H1 (cell line): Measurements from ENCODE around the gene SLC25A51. TPM values are rescaled to one million over a fixed set of nuclear protein-coding genes. Genes with fewer than 3 reads are reported as not detected.

ENCODE experiments used
- CTCF ChIA-PET: fragments of 300-600 bp; sonication (Branson Sonifier 250); formaldehyde crosslinking; loops from one replicate; lab custom pipeline; 2021; ENCODE audit not compliant: partially characterized antibody; lab: Charles Lee
- POLR2A ChIA-PET: fragments of 300-600 bp; sonication (Branson Sonifier 250); formaldehyde crosslinking; loops from one replicate; lab custom pipeline; 2021; ENCODE audit warnings: inconsistent platforms; ENCODE audit not compliant: partially characterized antibody; lab: Charles Lee
- DNase-seq, 2 experiments: peaks; one replicate each; pipeline versions ENCODE4 v3.0.0 to v3.0.0-alpha.2; 2010 to 2022; ENCODE audit warnings: low spot score in 2 of 2, low read depth in 1 of 2, mixed read lengths in 1 of 2
- FAIRE-seq: peaks from 2 replicates; lab custom pipeline; 2011; peaks lifted over from hg19 to GRCh38; lab: Jason Lieb, UNC
- H2AFZ ChIP-seq: 2 replicates; pipeline ENCODE4 v1.8.1; 2012; ENCODE audit warnings: low read length, inconsistent platforms
- H2AK5ac ChIP-seq: 2 replicates; pipeline ENCODE4 v1.6.1; 2013; ENCODE audit warnings: low read depth, low read length
- H2BK120ac ChIP-seq: replicated peaks from 2 replicates; pipeline ENCODE3; 2013; ENCODE audit warnings: low read depth, low read length, inconsistent platforms
- H2BK12ac ChIP-seq: 2 replicates; pipeline ENCODE4 v1.6.1; 2013; ENCODE audit warnings: low read depth, low read length
- H2BK15ac ChIP-seq: 2 replicates; pipeline ENCODE4 v1.6.1; 2013; ENCODE audit warnings: low read length
- H2BK20ac ChIP-seq: 2 replicates; pipeline ENCODE4 v1.6.1; 2013; ENCODE audit warnings: low read length
- H2BK5ac ChIP-seq: 2 replicates; pipeline ENCODE4 v1.6.1; 2013; ENCODE audit warnings: low read depth, low read length
- H3K14ac ChIP-seq: 2 replicates; pipeline ENCODE4 v1.6.1; 2013; ENCODE audit warnings: inconsistent platforms; ENCODE audit not compliant: insufficient read length
- H3K18ac ChIP-seq: 2 replicates; pipeline ENCODE4 v1.6.1; 2013; ENCODE audit warnings: low read length; ENCODE audit errors: extremely low read depth
- H3K23ac ChIP-seq: 2 replicates; pipeline ENCODE4 v1.6.1; 2013; ENCODE audit warnings: inconsistent platforms; ENCODE audit not compliant: insufficient read length
- H3K23me2 ChIP-seq: 2 replicates; pipeline ENCODE4 v1.6.1; 2013; ENCODE audit warnings: low read depth, low read length
- H3K27ac ChIP-seq: 2 replicates; pipeline ENCODE4 v1.6.1; 2011; ENCODE audit warnings: low read depth, low read length, inconsistent platforms
- H3K27me3 ChIP-seq, 4 experiments: replicated peaks in 1 of 4; 1 replicate in 1 of 4; 2 replicates in 3 of 4; pipeline versions ENCODE4 v1.6.1 to v1.8.1; 2011 to 2013; ENCODE audit warnings: low read length in 3 of 4, mild to moderate bottlenecking in 3 of 4, inconsistent platforms in 2 of 4, mixed read lengths in 2 of 4, moderate library complexity in 1 of 4; ENCODE audit not compliant: control insufficient read depth in 3 of 4, insufficient read depth in 3 of 4; ENCODE audit errors: extremely low read depth in 1 of 4
- H3K36me3 ChIP-seq, 4 experiments: 2 replicates each; pipeline versions ENCODE4 v1.6.1 to v1.8.1; 2011 to 2013; ENCODE audit warnings: mild to moderate bottlenecking in 4 of 4, low read length in 3 of 4, moderate library complexity in 2 of 4, control low read depth in 1 of 4, inconsistent platforms in 1 of 4; ENCODE audit not compliant: insufficient read depth in 4 of 4, control insufficient read depth in 2 of 4
- H3K4ac ChIP-seq: replicated peaks from 2 replicates; pipeline ENCODE3; 2013; ENCODE audit warnings: low read length, low read depth, mixed read lengths, inconsistent platforms; ENCODE audit not compliant: insufficient read length
- H3K4me1 ChIP-seq, 4 experiments: replicated peaks in 1 of 4; 1 replicate in 1 of 4; 2 replicates in 3 of 4; pipeline versions ENCODE4 v1.6.1 to v1.8.1; 2011 to 2013; ENCODE audit warnings: low read length in 3 of 4, inconsistent platforms in 2 of 4, mixed read lengths in 1 of 4; ENCODE audit not compliant: insufficient read depth in 4 of 4, control insufficient read depth in 3 of 4
- H3K4me2 ChIP-seq, 2 experiments: 2 replicates each; pipeline versions ENCODE4 v1.6.1 to v1.8.1; 2011 to 2013; ENCODE audit warnings: low read depth in 2 of 2, low read length in 2 of 2, control low read depth in 1 of 2, inconsistent platforms in 1 of 2, mild to moderate bottlenecking in 1 of 2; ENCODE audit not compliant: insufficient read depth in 1 of 2
- H3K4me3 ChIP-seq, 4 experiments: fragments of 200-600, 300-600 bp in 1 of 4; sonication (generic), shearing (Covaris generic), sonication (Bioruptor Twin) in 1 of 4; 2 replicates each; pipeline versions ENCODE4 v1.5.1 to v1.8.1; 2011 to 2016; ENCODE audit warnings: low read length in 4 of 4, low read depth in 3 of 4, control low read depth in 2 of 4, inconsistent platforms in 2 of 4, mild to moderate bottlenecking in 2 of 4, mixed read lengths in 1 of 4, moderate library complexity in 1 of 4; ENCODE audit not compliant: insufficient read depth in 2 of 4; ENCODE audit errors: extremely low read depth in 1 of 4
- H3K56ac ChIP-seq: replicated peaks from 2 replicates; pipeline ENCODE3; 2013; ENCODE audit warnings: low read depth, mild to moderate bottlenecking, mixed read lengths, low read length, inconsistent platforms; ENCODE audit not compliant: insufficient read length
- H3K79me1 ChIP-seq: 2 replicates; pipeline ENCODE4 v1.6.1; 2013; ENCODE audit warnings: low read depth, low read length, control low read depth
- H3K79me2 ChIP-seq, 2 experiments: 2 replicates each; pipeline versions ENCODE4 v1.6.1 to v1.8.1; 2012 to 2013; ENCODE audit warnings: low read length in 2 of 2, mild to moderate bottlenecking in 2 of 2, inconsistent platforms in 1 of 2; ENCODE audit not compliant: insufficient read depth in 2 of 2, control insufficient read depth in 1 of 2
- H3K9ac ChIP-seq, 4 experiments: replicated peaks in 1 of 4; 1 replicate in 1 of 4; 2 replicates in 3 of 4; pipeline versions ENCODE4 v1.6.1 to v1.8.1; 2011 to 2013; ENCODE audit warnings: low read depth in 3 of 4, low read length in 3 of 4, control low read depth in 2 of 4, mild to moderate bottlenecking in 2 of 4, moderate library complexity in 2 of 4, inconsistent platforms in 1 of 4; ENCODE audit errors: extremely low read depth in 1 of 4
- H3K9me3 ChIP-seq, 2 experiments: 2 replicates each; pipeline versions ENCODE4 v1.6.1 to v1.8.1; 2012 to 2013; ENCODE audit warnings: mild to moderate bottlenecking in 2 of 2, moderate library complexity in 2 of 2, control low read depth in 1 of 2, inconsistent platforms in 1 of 2, low read depth in 1 of 2, low read length in 1 of 2, mixed read lengths in 1 of 2; ENCODE audit not compliant: insufficient read depth in 2 of 2
- H4K20me1 ChIP-seq, 2 experiments: replicated peaks in 1 of 2; 2 replicates each; pipeline versions ENCODE3 to v1.8.1; 2011 to 2013; ENCODE audit warnings: inconsistent platforms in 2 of 2, low read length in 2 of 2, mild to moderate bottlenecking in 1 of 2; ENCODE audit not compliant: insufficient read depth in 2 of 2, control insufficient read depth in 1 of 2
- H4K5ac ChIP-seq: 2 replicates; pipeline ENCODE4 v1.6.1; 2013; ENCODE audit warnings: low read length, low read depth, mixed read lengths, inconsistent platforms; ENCODE audit not compliant: insufficient read length
- H4K8ac ChIP-seq: 2 replicates; pipeline ENCODE4 v1.8.0; 2013; ENCODE audit warnings: mild to moderate bottlenecking, moderate library complexity, low read length, inconsistent platforms; ENCODE audit not compliant: insufficient read depth; ENCODE audit errors: extremely low read depth
- H4K91ac ChIP-seq: replicated peaks from 2 replicates; pipeline ENCODE3; 2013; ENCODE audit warnings: low read length, mixed read lengths, inconsistent platforms; ENCODE audit not compliant: insufficient read length
- ASH2L ChIP-seq: fragments of 200-600, 300-600 bp; sonication (generic); IDR thresholded peaks from one replicate; pipeline ENCODE4 v1.7.1; 2017; ENCODE audit warnings: low read length
- EGR1 ChIP-seq: IDR thresholded peaks from 2 replicates; pipeline ENCODE4 v1.6.1; 2011; ENCODE audit warnings: low read depth, low read length, borderline replicate concordance
- POLR2A ChIP-seq, 2 experiments: IDR thresholded peaks; 1 replicate in 1 of 2; 2 replicates in 1 of 2; pipeline ENCODE4 v1.6.1; 2011; ENCODE audit warnings: low read depth in 2 of 2, low read length in 2 of 2, mild to moderate bottlenecking in 2 of 2; ENCODE audit errors: control extremely low read depth in 1 of 2
- POLR2AphosphoS5 ChIP-seq: IDR thresholded peaks from 2 replicates; pipeline ENCODE4 v1.6.1; 2011; ENCODE audit warnings: low read depth, low read length
- RFX5 ChIP-seq: IDR thresholded peaks from 2 replicates; pipeline ENCODE4 v1.6.1; 2011; ENCODE audit warnings: low read depth, low read length, improper control_type of control experiment, borderline replicate concordance
- RXRA ChIP-seq: IDR thresholded peaks from 2 replicates; pipeline ENCODE4 v1.6.1; 2011; ENCODE audit warnings: low read depth, mild to moderate bottlenecking, low read length, moderate library complexity; ENCODE audit not compliant: insufficient read depth
- TCF12 ChIP-seq: IDR thresholded peaks from 2 replicates; pipeline ENCODE4 v1.6.1; 2011; ENCODE audit warnings: low read depth, mild to moderate bottlenecking, low read length
- WGBS, 2 experiments: shearing (Covaris generic) in 1 of 2; methylation state at CpG; one replicate each; pipeline versions ENCODE4 v1.1.6 to v1.1.7; 2013 to 2015; ENCODE audit warnings: low lambda C conversion rate in 2 of 2, mixed read lengths in 2 of 2, inconsistent platforms in 1 of 2, low coverage in 1 of 2, missing lambda C conversion rate in 1 of 2; ENCODE audit not compliant: insufficient replicate concordance in 2 of 2, insufficient coverage in 1 of 2, insufficient read length in 1 of 2; ENCODE audit errors: extremely low coverage in 1 of 2, missing lambda C conversion rate in 1 of 2; 5-methylcytosine and 5-hydroxymethylcytosine counted together
- polyA plus RNA-seq, 7 experiments: library from polyadenylated mRNA; depleted of rRNA in 3 of 7; stranded (reverse) in 5 of 7; unstranded in 2 of 7; fragments of >200 nt in 5 of 7; fragments of 200-250 nt in 2 of 7; gene quantifications; 1 replicate in 5 of 7; 2 replicates in 1 of 7; 4 replicates in 1 of 7; pipeline versions ENCODE4 v1.2.1 to v1.2.3, GENCODE V29; 2011 to 2013; ENCODE audit warnings: missing spikeins in 2 of 7, mixed read lengths in 2 of 7
- total RNA-seq: library from RNA; stranded (reverse); fragmentation: NEBNext Ultra II Directional; extraction: Animal tissue kit (Norgen Biotek cat#: 25700); gene quantifications from 2 replicates; pipeline ENCODE4 v1.2.1, GENCODE V29; 2021

The SLC25A51 gene
- total and polyA plus RNA-seq, 2 of the 8 experiments (the other 6 are each of a cell fraction or from before 2014, with no cell fraction given): 8.0 to 14.5 TPM

GRCh38 chr9:37931592-37931991 is 27.7 kb upstream of the SLC25A51 start:
- no peak for DNase-seq
- Histone ChIP-seq H3K23ac (no peak overlapping the region), H3K14ac (no peak overlapping the region), H2BK15ac (no peak overlapping the region), H2BK5ac (no peak overlapping the region), H3K79me1 (no peaks in the 10 kb centered on the region), H3K56ac (no peak overlapping the region), H2BK12ac (no peak overlapping the region), H4K20me1 (peaks cover 0 to 3% of the 10 kb centered on the region in 2 experiments), H2BK120ac (no peak overlapping the region), H2AK5ac (no peak overlapping the region), H4K91ac (no peak overlapping the region), H3K18ac (no peak overlapping the region), H3K27ac (no peak overlapping the region), H3K4me2 (no peak overlapping the region), H3K9ac (no peak overlapping the region), H3K4me1 (peaks cover 0 to 4% (median 2%) of the 10 kb centered on the region in 4 experiments; a peak in 2 of 7 replicates), H3K4me3 (no peak overlapping the region), H2AFZ (no peak overlapping the region), H3K9me3 (no peaks in the 10 kb centered on the region), H3K4ac (no peak overlapping the region), H3K79me2 (no peaks in the 10 kb centered on the region), H3K23me2 (no peaks in the 10 kb centered on the region), H2BK20ac (no peak overlapping the region), H4K5ac (no peak overlapping the region), H3K27me3 (no peaks in the 10 kb centered on the region), H3K36me3 (no peaks in the 10 kb centered on the region), H4K8ac (no peak overlapping the region)
- 93% methylated on average over 5 of the region's 5 CpGs; no CpG with 5 or more reads in 1 of the 2 experiments for WGBS, 2 experiments
- no peak for FAIRE-seq
- ChIA-PET POLR2A (no interaction called here), CTCF (interaction anchor here (1.0 kb wide), 1 partner anchor 9 kb away, joined by 3 read pairs; no protein-coding TSS in a partner anchor)
- TF ChIP-seq ASH2L (no peak), POLR2AphosphoS5 (no peak), RXRA (no peak), TCF12 (no peak), EGR1 (no peak), RFX5 (no peak), POLR2A (IDR thresholded peaks at IDR 0.05; ENCODE audit: control extremely low read depth in 1 of 2, low read depth in 2 of 2, low read length in 2 of 2) (no peak)
